WERI-Rb-1 (cell line): Measurements from ENCODE around the gene WDR89.
"Not testable (repeated sequence)": the region's sequence is repeated elsewhere in the genome, so short reads cannot be mapped to it uniquely, and the experiment has no call there.

Source experiments
- DNase-seq: peaks from one replicate; pipeline ENCODE4 v3.0.0-alpha.2; 2020
- H3K27ac ChIP-seq: fragments of 250-450 bp; sonication (Bioruptor Pico); 2 replicates; pipeline ENCODE4 v1.5.1; 2020; ENCODE audit warnings: mild to moderate bottlenecking, moderate library complexity
- H3K27me3 ChIP-seq: fragments of 250-450 bp; sonication (Bioruptor Pico); 2 replicates; pipeline ENCODE4 v1.5.1; 2021; ENCODE audit warnings: mild to moderate bottlenecking, low read depth, moderate library complexity; ENCODE audit not compliant: insufficient read depth, severe bottlenecking
- H3K36me3 ChIP-seq: fragments of 250-450 bp; sonication (Bioruptor Pico); 2 replicates; pipeline ENCODE4 v1.5.1; 2020; ENCODE audit warnings: mild to moderate bottlenecking, moderate library complexity
- H3K4me3 ChIP-seq: 2 replicates; pipeline ENCODE4 v1.5.1; 2011; ENCODE audit warnings: low read depth, mild to moderate bottlenecking, control low read depth, low read length
- H3K9me3 ChIP-seq: fragments of 250-450 bp; sonication (Bioruptor Pico); 2 replicates; pipeline ENCODE4 v1.5.1; 2021; ENCODE audit warnings: mild to moderate bottlenecking, moderate library complexity; ENCODE audit not compliant: severe bottlenecking
- TF ChIP-seq, protein P1 (sequence below): IDR thresholded peaks from 2 replicates; pipeline ENCODE4 v1.5.1; 2011; ENCODE audit warnings: low read depth, mild to moderate bottlenecking, control low read depth, inconsistent platforms, low read length

WDR89 gene

DNA sequence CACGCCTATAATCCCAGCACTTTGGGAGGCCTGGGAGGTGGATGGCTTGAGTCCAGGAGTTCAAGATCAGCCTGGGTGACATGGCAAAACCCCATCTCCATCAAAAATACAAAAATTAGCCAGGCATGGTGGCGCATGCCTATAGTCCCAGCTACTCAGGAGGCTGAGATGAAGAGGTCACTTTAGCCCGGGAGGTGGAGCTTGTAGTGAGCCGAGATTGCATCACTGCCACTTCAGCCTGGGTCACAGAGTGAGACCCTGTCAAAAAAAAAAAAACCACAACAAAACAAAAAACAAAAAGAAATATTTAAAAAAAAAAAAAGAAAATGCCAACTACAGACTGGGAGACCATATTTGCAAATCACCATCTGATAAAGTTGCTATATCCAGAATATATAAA, 17.5 kb downstream of the WDR89 start:
- Histone ChIP-seq H3K27ac (no peak overlapping the region), H3K36me3 (peaks cover 4% of the 10 kb centered on the region), H3K4me3 (no peak overlapping the region), H3K27me3 (no peaks in the 10 kb centered on the region), H3K9me3 (no peaks in the 10 kb centered on the region)
- DNase-seq = no peak
- TF ChIP-seq, protein P1, sequence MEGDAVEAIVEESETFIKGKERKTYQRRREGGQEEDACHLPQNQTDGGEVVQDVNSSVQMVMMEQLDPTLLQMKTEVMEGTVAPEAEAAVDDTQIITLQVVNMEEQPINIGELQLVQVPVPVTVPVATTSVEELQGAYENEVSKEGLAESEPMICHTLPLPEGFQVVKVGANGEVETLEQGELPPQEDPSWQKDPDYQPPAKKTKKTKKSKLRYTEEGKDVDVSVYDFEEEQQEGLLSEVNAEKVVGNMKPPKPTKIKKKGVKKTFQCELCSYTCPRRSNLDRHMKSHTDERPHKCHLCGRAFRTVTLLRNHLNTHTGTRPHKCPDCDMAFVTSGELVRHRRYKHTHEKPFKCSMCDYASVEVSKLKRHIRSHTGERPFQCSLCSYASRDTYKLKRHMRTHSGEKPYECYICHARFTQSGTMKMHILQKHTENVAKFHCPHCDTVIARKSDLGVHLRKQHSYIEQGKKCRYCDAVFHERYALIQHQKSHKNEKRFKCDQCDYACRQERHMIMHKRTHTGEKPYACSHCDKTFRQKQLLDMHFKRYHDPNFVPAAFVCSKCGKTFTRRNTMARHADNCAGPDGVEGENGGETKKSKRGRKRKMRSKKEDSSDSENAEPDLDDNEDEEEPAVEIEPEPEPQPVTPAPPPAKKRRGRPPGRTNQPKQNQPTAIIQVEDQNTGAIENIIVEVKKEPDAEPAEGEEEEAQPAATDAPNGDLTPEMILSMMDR = no peak

DNA sequence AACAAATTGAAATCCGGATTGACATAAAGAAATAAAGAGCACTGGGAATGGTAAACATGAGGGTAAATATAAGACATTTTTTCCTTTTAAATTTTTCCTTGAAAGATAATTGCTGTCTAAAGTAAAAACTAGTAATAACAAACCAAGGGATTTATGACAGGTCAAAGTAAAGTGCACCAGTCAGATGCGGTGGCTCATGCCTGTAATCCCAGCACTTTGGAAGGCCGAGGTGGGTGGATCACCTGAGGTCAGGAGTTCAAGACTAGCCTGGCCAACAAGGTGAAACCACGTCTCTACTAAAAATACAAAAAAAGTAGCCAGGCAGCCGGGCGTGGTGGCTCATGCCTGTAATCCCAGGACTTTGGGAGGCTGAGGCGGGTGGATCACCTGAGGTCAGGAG, 19.7 kb downstream of the WDR89 start:
- DNase-seq, H3K27ac ChIP-seq, H3K4me3 ChIP-seq, H3K27me3 ChIP-seq, H3K36me3 ChIP-seq, H3K9me3 ChIP-seq: not testable (repeated sequence)

DNA sequence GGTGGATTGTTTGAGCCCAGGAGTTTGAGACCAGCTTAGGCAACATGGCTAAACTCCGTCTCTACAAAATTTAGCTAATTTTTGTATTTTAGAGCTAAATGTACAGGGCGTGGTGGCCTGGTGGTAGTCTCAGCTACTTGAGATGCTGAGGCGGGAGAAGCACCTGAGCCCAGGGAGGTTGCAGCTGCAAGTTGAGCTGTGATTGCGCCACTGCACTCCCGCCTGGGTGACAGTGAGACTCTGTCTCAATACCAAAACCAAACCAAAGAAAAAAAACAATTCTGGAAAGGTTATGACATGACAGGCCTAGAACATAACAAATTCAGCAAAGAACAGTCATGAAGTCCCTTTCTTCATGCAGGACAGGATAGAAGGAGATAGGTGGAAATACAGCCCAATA, 25.7 kb downstream of the WDR89 start:
- peaks cover 15% of the 10 kb centered on the region for H3K36me3 ChIP-seq
- no peaks in the 10 kb centered on the region for H3K9me3 ChIP-seq
- TF ChIP-seq, protein P1 = no peak
- H3K27ac ChIP-seq = no peak overlapping the region
- no peak overlapping the region for H3K4me3 ChIP-seq
- H3K27me3 ChIP-seq = no peaks in the 10 kb centered on the region
- no peak for DNase-seq

DNA sequence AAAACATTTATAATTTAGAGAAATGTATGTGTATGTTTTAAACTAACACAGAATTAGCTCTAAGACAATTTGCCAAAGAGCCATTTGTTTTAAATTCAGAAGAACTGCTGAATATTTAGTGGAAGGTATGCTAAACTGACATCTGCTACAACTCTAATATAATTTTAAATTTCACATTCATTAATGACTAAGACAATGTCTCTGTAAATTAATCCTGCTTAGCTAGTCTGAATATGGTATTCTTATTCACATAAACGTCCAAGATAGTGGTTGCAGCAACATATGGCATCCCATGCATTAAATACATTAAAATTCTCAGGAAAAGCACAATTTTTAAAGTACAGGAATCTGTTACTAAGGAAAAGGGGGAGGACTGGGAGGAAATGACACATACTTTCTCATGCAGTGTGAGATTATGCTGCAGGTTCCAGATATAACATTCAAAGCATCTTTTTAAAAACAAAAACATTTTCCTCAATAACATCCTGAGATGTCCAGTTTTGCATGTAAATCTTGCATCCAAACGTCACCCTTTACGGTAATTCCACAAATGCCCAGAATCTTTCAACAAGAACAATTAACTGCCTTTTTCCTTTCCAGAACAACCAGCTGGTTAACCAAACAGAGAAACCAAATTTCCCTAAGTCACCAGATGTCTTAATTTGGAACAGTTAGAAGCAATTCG, 26.9 kb downstream of the WDR89 start:
- TF ChIP-seq, protein P1 = no peak
- Histone ChIP-seq H3K36me3 (peaks cover 15% of the 10 kb centered on the region), H3K27ac (no peak overlapping the region), H3K27me3 (no peaks in the 10 kb centered on the region), H3K4me3 (no peak overlapping the region), H3K9me3 (no peaks in the 10 kb centered on the region)
- no peak for DNase-seq

DNA sequence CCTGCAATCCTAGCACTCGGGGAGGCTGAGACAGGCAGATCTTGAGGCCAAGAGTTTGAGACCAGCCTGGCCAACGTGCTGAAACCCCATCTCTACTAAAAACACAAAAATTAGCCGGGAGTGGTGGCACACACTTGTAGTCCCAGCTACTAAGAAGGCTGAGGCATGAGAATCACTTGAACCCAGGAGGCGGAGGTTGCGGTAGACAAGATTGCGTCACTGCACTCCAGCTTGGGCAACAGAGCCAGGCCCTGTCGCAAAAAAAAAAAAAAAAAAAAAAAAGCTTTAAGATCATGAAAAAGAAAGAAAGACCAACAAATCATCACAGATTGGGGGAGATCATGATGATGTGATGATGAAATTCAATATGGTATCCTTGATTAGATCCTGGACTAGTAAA, 30.6 kb downstream of the WDR89 start:
- H3K9me3 ChIP-seq = no peaks in the 10 kb centered on the region
- no peak overlapping the region for H3K27ac ChIP-seq
- H3K36me3 ChIP-seq = peaks cover 7% of the 10 kb centered on the region; the same call in 1 of the 2 replicates
- TF ChIP-seq, protein P1 = no peak
- DNase-seq = no peak
- H3K4me3 ChIP-seq = no peak overlapping the region
- H3K27me3 ChIP-seq = no peaks in the 10 kb centered on the region

DNA sequence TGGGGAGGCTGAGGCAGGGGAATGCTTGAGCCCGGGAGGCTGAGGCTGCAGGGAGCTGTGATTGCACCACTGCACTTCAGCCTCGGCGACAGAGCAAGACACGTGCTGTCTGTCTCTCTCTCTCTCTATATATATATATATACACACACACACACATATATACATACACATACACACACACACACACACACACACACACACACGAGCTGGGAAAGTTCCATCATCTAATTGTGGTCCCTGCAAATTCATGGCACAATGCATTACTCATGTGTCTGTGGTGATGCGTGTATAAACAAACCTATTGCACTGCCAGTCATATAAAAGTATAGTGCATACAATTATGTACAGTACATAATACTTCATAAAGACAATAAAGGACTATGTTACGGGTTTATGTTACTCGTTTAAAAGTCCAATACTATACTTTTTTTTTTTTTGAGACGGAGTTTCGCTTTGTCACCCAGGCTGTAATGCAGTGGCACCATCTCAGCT, 36.6 kb downstream of the WDR89 start:
- H3K9me3 ChIP-seq = no peaks in the 10 kb centered on the region
- TF ChIP-seq, protein P1 = no peak
- DNase-seq = no peak
- H3K4me3 ChIP-seq = no peak overlapping the region
- H3K27me3 ChIP-seq = no peaks in the 10 kb centered on the region
- H3K27ac ChIP-seq = no peak overlapping the region
- H3K36me3 ChIP-seq = peaks cover 14% of the 10 kb centered on the region
